Heart left ventricle (tissue), 16 donors: ENCODE data around the gene TBCD. TPM values are rescaled to one million over a fixed set of nuclear protein-coding genes. Genes with fewer than 3 reads are reported as not detected.
"Not testable (repeated sequence)": the region's sequence is repeated elsewhere in the genome, so short reads cannot be mapped to it uniquely, and the experiment has no call there.

ENCODE experiments used
- ATAC-seq, 4 donors: fragments of 200-7000 bp; cut with Tn5 transposase; one replicate each; pipeline ENCODE4 v1.9.1; 2020 to 2022; ENCODE audit warnings: moderate library complexity in 4 of 4, mild to moderate bottlenecking in 3 of 4, moderate number of reproducible peaks in 1 of 4
- DNase-seq, 5 donors: peaks; one replicate each; pipeline ENCODE4 v3.0.0-alpha.2; 2020
- H3K27ac ChIP-seq, 12 donors: fragments of 200-600 bp; sonication (generic) in 4 of 12; one replicate each; pipeline versions ENCODE4 v1.5.0 to v1.8.0; 2016 to 2022; ENCODE audit warnings: mild to moderate bottlenecking in 2 of 12
- H3K27me3 ChIP-seq, 9 donors: fragments of 200-600 bp; sonication (generic) in 2 of 9; one replicate each; pipeline versions ENCODE4 v1.5.1 to v1.8.0; 2016 to 2022; ENCODE audit warnings: mild to moderate bottlenecking in 3 of 9
- H3K36me3 ChIP-seq, 9 donors: fragments of 200-600 bp; sonication (generic) in 2 of 9; one replicate each; pipeline versions ENCODE4 v1.5.0 to v1.8.0; 2018 to 2022; ENCODE audit warnings: mild to moderate bottlenecking in 2 of 9
- H3K4me1 ChIP-seq, 12 donors: fragments of 200-600 bp; sonication (generic) in 4 of 12; one replicate each; pipeline versions ENCODE4 v1.5.0 to v1.8.0; 2016 to 2022; ENCODE audit warnings: mild to moderate bottlenecking in 3 of 12
- H3K4me3 ChIP-seq, 12 donors: fragments of 200-600 bp; sonication (generic) in 4 of 12; one replicate each; pipeline versions ENCODE4 v1.5.0 to v1.8.0; 2017 to 2022; ENCODE audit warnings: mild to moderate bottlenecking in 9 of 12, moderate library complexity in 4 of 12
- H3K9me3 ChIP-seq, 12 donors: fragments of 200-600 bp; sonication (generic) in 4 of 12; one replicate each; pipeline versions ENCODE4 v1.5.0 to v1.8.0; 2016 to 2022; ENCODE audit warnings: mild to moderate bottlenecking in 1 of 12
- POLR2A ChIP-seq, 2 donors: fragments of 450-650 bp; IDR thresholded peaks; one replicate each; pipeline ENCODE4 v1.6.1; 2017; ENCODE audit warnings: antibody characterized with exemption in 2 of 2, mild to moderate bottlenecking in 2 of 2, moderate library complexity in 2 of 2
- WGBS, 4 donors: extraction: QIAGEN DNeasy Blood & Tissue Kit in 2 of 4; methylation state at CpG; one replicate each; pipeline versions ENCODE4 v1.1.5 to v1.1.7; 2013 to 2018; 5-methylcytosine and 5-hydroxymethylcytosine counted together
- intact Hi-C, 10 donors: fragments of 100-400 bp; cut with DNase I; formaldehyde crosslinking; loops; one replicate each; pipeline versions ENCODE4 v1.11.1 to v1.14.2; 2022
- polyA plus RNA-seq, 2 donors: library from polyadenylated mRNA; stranded (reverse); fragments of 200-250 nt; gene quantifications; one replicate each; pipeline ENCODE4 v1.2.3, GENCODE V29; 2013
- total RNA-seq, 9 donors: library from RNA; depleted of rRNA in 2 of 9; stranded (reverse); fragments of >200 nt in 2 of 9; fragmentation: NEBNext Ultra II Directional in 3 of 9; extraction: Animal tissue kit (Norgen Biotek cat#: 25700) in 3 of 9; gene quantifications; one replicate each; pipeline versions ENCODE4 v1.1.0 to v1.2.4, GENCODE V29; 2016 to 2023
- TF ChIP-seq, protein P1 (sequence below), 12 donors: fragments of 200-600 bp; sonication (generic) in 4 of 12; IDR thresholded peaks; one replicate each; pipeline versions ENCODE4 v1.5.0 to v1.8.0; 2018 to 2022; ENCODE audit warnings: antibody characterized with exemption in 12 of 12, mild to moderate bottlenecking in 5 of 12
- donor health status: ischemic (EF 13 %, LVEDD 7.1; RV severe dilation, severe dysfunction).
- donor health status: healthy with polysubstance abuse.
- donor health status: DM: no; HTN: yes; CAD: no.
- donor health status: DM: no; HTN: no; CAD: no.
- donor health status: ischemic (EF 25% LVEDD 6.9; RV normal size, moderate dysfunction).
- donor health status: ischemic (EF 25% LVEDD 5.7; RV mildly dilated, moderate dysfunction).
- donor health status: healthy.
- donor health status: DM: yes; HTN: yes; CAD: no.
- donor health status: ischemic (EF 35%, LVEDD 5.7; RV mildly dilated, moderate dysfunction).
- donor health status: nonischemic (EF 11% LVEDD 7.7; RV severe dilation, severe dysfunction).
- donor health status: DM: yes; HTN: yes; CAD: no.
- donor health status: PGD.
- donor health status: ischemic (EF 29% LVEDD 5.4; RV normal size, mild dysfunction).
- donor health status: nonischemic (EF 23%, LVEDD 6.1; RV moderate dilation, normal function).

The TBCD gene
- total and polyA plus RNA-seq, 11 donors = 36.9 to 98.4 (median 58.5) TPM

DNA sequence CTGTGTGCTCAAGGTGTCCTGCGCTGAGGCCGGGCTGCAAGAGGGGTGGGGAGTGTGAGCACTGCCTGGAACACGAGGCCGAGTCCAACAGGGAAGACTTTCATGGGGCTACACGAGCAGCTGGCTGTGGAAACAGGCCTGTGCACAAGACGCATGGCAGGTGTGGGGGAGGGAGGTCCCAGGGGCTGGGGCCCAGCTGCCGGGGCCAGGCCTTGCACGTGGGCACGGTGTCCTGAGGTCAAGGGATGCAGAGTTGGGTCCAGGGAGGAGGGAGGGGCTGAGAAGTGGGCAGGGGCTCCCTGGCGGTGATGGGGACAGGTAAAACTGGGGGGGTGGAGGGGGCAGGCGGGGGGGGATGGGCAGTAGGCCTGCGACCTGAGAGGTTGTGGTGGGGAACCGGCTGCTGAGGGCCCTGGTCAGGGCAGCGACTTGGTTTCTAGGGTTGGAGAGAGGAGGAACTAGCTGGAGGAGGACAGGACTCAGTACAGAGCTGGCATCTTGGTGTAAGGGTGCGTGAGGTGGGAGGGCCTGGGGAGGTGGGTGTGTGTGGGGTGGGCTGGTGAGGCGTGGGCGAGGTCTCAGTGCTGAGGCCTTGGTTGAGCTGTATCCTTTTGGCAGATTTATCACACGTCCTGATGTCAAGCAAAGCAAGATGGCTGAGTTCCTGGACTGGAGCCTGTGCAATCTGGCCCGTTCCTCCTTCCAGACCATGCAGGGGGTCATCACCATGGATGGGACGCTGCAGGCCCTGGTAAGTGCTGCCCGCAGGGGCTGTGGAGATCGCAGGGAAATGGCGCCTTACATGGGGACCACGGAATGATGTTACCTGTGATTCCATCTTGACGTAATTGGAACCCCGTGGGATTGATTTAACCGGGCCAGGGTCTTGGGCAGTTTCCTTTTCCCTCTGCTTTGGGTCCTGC lies 29.4 kb downstream of the TBCD start:
- H3K4me3 ChIP-seq = no peak overlapping the region
- ATAC-seq (peak; percentile 4 to 18 (median 10)), DNase-seq (no peak)
- WGBS, 4 donors = 81 to 83% (median 82%) methylated on average over 19 to 27 of the region's 27 CpGs
- no peak for TF ChIP-seq POLR2A (IDR thresholded peaks at IDR 0.05)
- TF ChIP-seq, protein P1, sequence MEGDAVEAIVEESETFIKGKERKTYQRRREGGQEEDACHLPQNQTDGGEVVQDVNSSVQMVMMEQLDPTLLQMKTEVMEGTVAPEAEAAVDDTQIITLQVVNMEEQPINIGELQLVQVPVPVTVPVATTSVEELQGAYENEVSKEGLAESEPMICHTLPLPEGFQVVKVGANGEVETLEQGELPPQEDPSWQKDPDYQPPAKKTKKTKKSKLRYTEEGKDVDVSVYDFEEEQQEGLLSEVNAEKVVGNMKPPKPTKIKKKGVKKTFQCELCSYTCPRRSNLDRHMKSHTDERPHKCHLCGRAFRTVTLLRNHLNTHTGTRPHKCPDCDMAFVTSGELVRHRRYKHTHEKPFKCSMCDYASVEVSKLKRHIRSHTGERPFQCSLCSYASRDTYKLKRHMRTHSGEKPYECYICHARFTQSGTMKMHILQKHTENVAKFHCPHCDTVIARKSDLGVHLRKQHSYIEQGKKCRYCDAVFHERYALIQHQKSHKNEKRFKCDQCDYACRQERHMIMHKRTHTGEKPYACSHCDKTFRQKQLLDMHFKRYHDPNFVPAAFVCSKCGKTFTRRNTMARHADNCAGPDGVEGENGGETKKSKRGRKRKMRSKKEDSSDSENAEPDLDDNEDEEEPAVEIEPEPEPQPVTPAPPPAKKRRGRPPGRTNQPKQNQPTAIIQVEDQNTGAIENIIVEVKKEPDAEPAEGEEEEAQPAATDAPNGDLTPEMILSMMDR (IDR thresholded peaks at IDR 0.05) = no peak
- peaks cover 0 to 31% (median 17%) of the 10 kb centered on the region in 9 donors for H3K36me3 ChIP-seq
- no peaks in the 10 kb centered on the region for H3K9me3 ChIP-seq
- intact Hi-C loops = loop anchor here (1.0 to 5.0 kb wide), 9 partner anchors 51 to 181 kb away; partner anchors contain the start of gene ZNF750 (in 1 of the 10)
- H3K4me1 ChIP-seq = peaks cover 0 to 10% (median 5%) of the 10 kb centered on the region in 12 donors
- H3K27me3 ChIP-seq = no peaks in the 10 kb centered on the region
- peak overlapping the region in 1 of 12 donors; percentile 48 for H3K27ac ChIP-seq

DNA sequence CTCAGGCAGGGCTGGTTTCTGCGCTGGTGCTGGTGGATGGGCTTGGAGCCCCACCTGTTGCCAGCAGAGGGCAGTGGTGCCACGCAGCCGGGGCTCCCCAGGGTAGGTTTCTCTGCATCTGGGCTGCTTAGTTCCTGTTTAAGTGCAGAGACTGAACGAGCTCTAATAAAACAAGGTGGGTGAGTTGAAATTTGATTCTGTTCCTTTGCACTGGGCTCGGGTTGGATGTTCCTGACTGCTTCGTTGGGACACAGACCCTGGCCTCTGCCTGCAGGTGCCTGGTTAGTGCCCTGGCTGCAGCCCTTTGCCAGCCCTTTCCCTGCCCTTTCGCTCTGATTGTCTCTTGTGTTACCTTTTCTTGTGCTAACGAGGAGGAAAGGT lies 30.0 kb downstream of the TBCD start:
- H3K27me3 ChIP-seq = no peaks in the 10 kb centered on the region
- peak overlapping the region in 11 of 12 donors; percentile 21 to 85 (median 60) for H3K27ac ChIP-seq
- peaks cover 0 to 24% (median 12%) of the 10 kb centered on the region in 9 donors for H3K36me3 ChIP-seq
- peak overlapping the region in 7 of 12 donors; percentile 14 to 33 (median 22) for H3K4me3 ChIP-seq
- peaks cover 0 to 10% (median 5%) of the 10 kb centered on the region in 12 donors for H3K4me1 ChIP-seq
- ATAC-seq (peak; percentile 90 to 95 (median 95)), DNase-seq (peak; percentile 79 to 92 (median 85))
- 21 to 32% (median 27%) methylated on average over 8 of the region's 8 CpGs for WGBS, 4 donors
- intact Hi-C loops = loop anchor here (1.0 to 5.0 kb wide), 13 partner anchors 50 to 181 kb away; partner anchors contain the start of gene ZNF750 (in 1 of the 10)
- TF ChIP-seq POLR2A (IDR thresholded peaks at IDR 0.05) = no peak
- TF ChIP-seq, protein P1 (IDR thresholded peaks at IDR 0.05) = peak; percentile 95 to 99 (median 97)
- no peaks in the 10 kb centered on the region for H3K9me3 ChIP-seq

DNA sequence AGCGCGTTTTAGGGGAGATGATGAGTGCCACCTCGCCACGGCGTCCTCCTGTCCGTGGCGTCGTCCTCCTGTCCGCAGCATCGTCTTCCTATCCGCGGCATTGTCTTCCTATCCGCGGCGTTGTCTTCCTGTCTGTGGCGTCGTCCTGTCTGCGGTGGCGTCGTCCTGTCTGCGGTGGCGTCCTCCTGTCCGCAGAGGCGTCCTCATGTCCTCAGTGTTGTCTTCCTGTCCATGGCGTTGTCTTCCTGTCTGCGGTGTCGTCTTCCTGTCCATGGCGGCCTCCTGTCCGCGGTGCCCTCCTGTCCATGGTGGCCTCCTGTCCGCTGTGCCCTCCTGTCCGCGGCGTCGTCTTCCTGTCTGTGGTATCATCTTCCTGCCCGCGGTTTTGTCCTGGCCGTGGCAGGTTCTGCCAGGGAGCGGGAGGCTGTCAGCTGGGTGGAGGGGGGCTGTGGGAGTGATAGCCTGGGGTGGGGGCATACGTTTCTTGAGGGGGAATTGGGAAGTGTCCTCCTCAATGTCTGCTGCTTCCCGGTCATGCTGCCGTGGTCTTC lies 30.9 kb downstream of the TBCD start:
- peak in 3 of 5 donors; percentile 53 to 59 (median 59) for DNase-seq
- peak overlapping the region in 11 of 12 donors; percentile 21 to 85 (median 60) for H3K27ac ChIP-seq
- no peaks in the 10 kb centered on the region for H3K9me3 ChIP-seq
- H3K4me1 ChIP-seq = peaks cover 0 to 10% (median 5%) of the 10 kb centered on the region in 12 donors
- intact Hi-C loops = loop anchor here in 9 of 10 donors (1.0 to 5.0 kb wide), 11 partner anchors 50 to 180 kb away; partner anchors contain the start of gene ZNF750 (in 1 of the 9)
- H3K36me3 ChIP-seq = peaks cover 0 to 24% (median 12%) of the 10 kb centered on the region in 9 donors
- peak overlapping the region in 5 of 12 donors; percentile 14 to 33 (median 23) for H3K4me3 ChIP-seq
- H3K27me3 ChIP-seq = no peaks in the 10 kb centered on the region
- WGBS, 4 donors = 65 to 84% (median 79%) methylated on average over 42 of the region's 42 CpGs
- peak in 3 of 4 donors; percentile 18 to 68 (median 23) for ATAC-seq
- no peak for TF ChIP-seq POLR2A (IDR thresholded peaks at IDR 0.05)

DNA sequence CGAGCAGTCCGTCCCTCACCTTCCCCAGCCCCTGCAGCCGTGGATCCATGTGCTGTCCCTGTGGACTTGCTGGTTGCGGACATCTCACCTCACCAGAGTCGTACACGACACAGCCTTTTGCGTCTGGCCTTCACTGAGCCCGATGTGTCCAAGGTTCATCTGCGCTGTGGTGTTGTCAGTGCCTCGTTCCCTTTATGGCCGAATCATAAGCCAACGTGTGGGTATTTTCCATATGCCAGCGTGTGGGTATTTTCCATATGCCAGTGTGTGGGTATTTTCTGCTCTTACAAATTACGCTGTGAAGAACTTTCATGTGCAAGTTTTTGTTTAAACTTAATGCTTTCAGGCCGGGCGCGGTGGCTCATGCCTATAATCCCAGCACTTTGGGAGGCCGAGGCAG lies 31.6 kb downstream of the TBCD start:
- 92 to 94% (median 94%) methylated on average over 18 of the region's 18 CpGs for WGBS, 4 donors
- no peak for ATAC-seq
- Histone ChIP-seq H3K4me3 (no peak overlapping the region), H3K27ac (peak overlapping the region in 4 of 12 donors; percentile 53 to 85 (median 68)), H3K27me3 (no peaks in the 10 kb centered on the region), H3K4me1 (peaks cover 0 to 10% (median 5%) of the 10 kb centered on the region in 12 donors), H3K36me3 (peaks cover 0 to 24% (median 12%) of the 10 kb centered on the region in 9 donors), H3K9me3 (no peaks in the 10 kb centered on the region)
- intact Hi-C loops = loop anchor here in 9 of 10 donors (2.0 to 5.0 kb wide), 10 partner anchors 49 to 179 kb away; partner anchors contain the start of gene ZNF750 (in 1 of the 9)
- TF ChIP-seq POLR2A (IDR thresholded peaks at IDR 0.05) = no peak
- TF ChIP-seq, protein P1 (IDR thresholded peaks at IDR 0.05) = no peak
- no peak for DNase-seq

DNA sequence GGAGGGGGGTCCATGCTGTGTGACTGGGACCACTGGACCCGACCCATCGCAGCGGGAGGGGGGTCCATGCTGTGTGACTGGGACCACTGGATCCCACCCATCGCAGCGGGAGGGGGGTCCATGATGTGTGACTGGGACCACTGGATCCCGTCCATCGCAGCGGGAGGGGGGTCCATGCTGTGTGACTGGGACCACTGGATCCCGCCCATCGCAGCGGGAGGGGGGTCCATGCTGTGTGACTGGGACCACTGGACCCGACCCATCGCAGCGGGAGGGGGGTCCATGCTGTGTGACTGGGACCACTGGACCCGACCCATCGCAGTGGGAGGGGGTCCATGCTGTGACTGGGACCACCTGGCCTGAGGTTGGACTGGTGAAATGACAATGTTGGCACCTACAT lies 33.7 kb downstream of the TBCD start:
- intact Hi-C loops, H3K27ac ChIP-seq, H3K4me3 ChIP-seq, H3K4me1 ChIP-seq, H3K9me3 ChIP-seq, ATAC-seq, H3K27me3 ChIP-seq: not testable (repeated sequence)
- peaks cover 0 to 24% (median 12%) of the 10 kb centered on the region in 9 donors for H3K36me3 ChIP-seq
- 97 to 99% (median 98%) methylated on average over 11 to 16 of the region's 16 CpGs for WGBS, 4 donors
- peak in 1 of 5 donors; percentile 28 for DNase-seq
